NT2/D1 (cell line): ENCODE data around the gene KRT78.

Experiments used
- DNase-seq: peaks from one replicate; pipeline ENCODE4 v3.0.0-alpha.2; 2011; ENCODE audit warnings: low read depth, low spot score
- H3K27me3 ChIP-seq: 2 replicates; pipeline ENCODE4 v1.6.0; 2011; ENCODE audit warnings: mild to moderate bottlenecking; ENCODE audit not compliant: insufficient read length, insufficient read depth
- H3K36me3 ChIP-seq: 2 replicates; pipeline ENCODE4 v1.6.1; 2011; ENCODE audit warnings: mild to moderate bottlenecking, low read length, mixed read lengths; ENCODE audit not compliant: insufficient read depth, insufficient read length
- H3K4me1 ChIP-seq: 2 replicates; pipeline ENCODE4 v1.5.1; 2011; ENCODE audit not compliant: insufficient read depth, insufficient read length
- H3K4me3 ChIP-seq: 2 replicates; pipeline ENCODE4 v1.5.1; 2011; ENCODE audit warnings: low read depth; ENCODE audit not compliant: insufficient read length
- H3K9ac ChIP-seq: 2 replicates; pipeline ENCODE4 v1.6.0; 2011; ENCODE audit warnings: low read depth; ENCODE audit not compliant: insufficient read length
- H3K9me3 ChIP-seq: 2 replicates; pipeline ENCODE4 v1.5.1; 2011; ENCODE audit warnings: mild to moderate bottlenecking, low read length; ENCODE audit not compliant: insufficient read depth
- SUZ12 ChIP-seq: IDR thresholded peaks from 2 replicates; pipeline ENCODE4 v1.6.1; 2011; ENCODE audit not compliant: insufficient read length, insufficient read depth; ENCODE audit errors: extremely low read depth
- YY1 ChIP-seq: IDR thresholded peaks from 2 replicates; pipeline ENCODE4 v1.6.1; 2011; ENCODE audit not compliant: insufficient read length, insufficient read depth
- ZNF274 ChIP-seq: IDR thresholded peaks from 2 replicates; pipeline ENCODE4 v1.6.1; 2011; ENCODE audit warnings: mild to moderate bottlenecking, low read depth, low read length

The KRT78 gene

GRCh38 chr12:52824741-52825410 is 23.9 kb downstream of the KRT78 start:
- TF ChIP-seq ZNF274 (no peak), YY1 (no peak), SUZ12 (no peak)
- H3K4me1 ChIP-seq = peaks cover 6% of the 10 kb centered on the region
- no peaks in the 10 kb centered on the region for H3K27me3 ChIP-seq
- H3K36me3 ChIP-seq = no peaks in the 10 kb centered on the region
- H3K9ac ChIP-seq = no peak overlapping the region
- no peak overlapping the region for H3K4me3 ChIP-seq
- DNase-seq = no peak
- no peaks in the 10 kb centered on the region; the same call in 1 of the 2 replicates for H3K9me3 ChIP-seq

- no peaks in the 10 kb centered on the region; the same call in 1 of the 2 replicates for H3K9me3 ChIP-seq
- DNase-seq = no peak
- peaks cover 6% of the 10 kb centered on the region for H3K4me1 ChIP-seq
- H3K36me3 ChIP-seq = no peaks in the 10 kb centered on the region
- no peak for TF ChIP-seq SUZ12
- no peak for TF ChIP-seq ZNF274
- no peak for TF ChIP-seq YY1
- H3K9ac ChIP-seq = no peak overlapping the region
- H3K27me3 ChIP-seq = no peaks in the 10 kb centered on the region
- no peak overlapping the region for H3K4me3 ChIP-seq
Observed at GRCh38 chr12:52823761-52824450, 24.9 kb downstream of the KRT78 start.

GRCh38 chr12:52822771-52823510 is 25.9 kb downstream of the KRT78 start:
- no peak for DNase-seq
- Histone ChIP-seq H3K4me1 (peaks cover 11% of the 10 kb centered on the region), H3K9ac (no peak overlapping the region), H3K9me3 (no peaks in the 10 kb centered on the region; the same call in 1 of the 2 replicates), H3K4me3 (no peak overlapping the region), H3K27me3 (no peaks in the 10 kb centered on the region), H3K36me3 (no peaks in the 10 kb centered on the region)
- TF ChIP-seq ZNF274 (no peak), SUZ12 (no peak), YY1 (no peak)

- DNase-seq = no peak
Observed at GRCh38 chr12:52821826-52822660, 26.8 kb downstream of the KRT78 start.

GRCh38 chr12:52821071-52821730 is 27.6 kb downstream of the KRT78 start:
- Histone ChIP-seq H3K27me3 (no peaks in the 10 kb centered on the region), H3K4me3 (no peak overlapping the region)

More at GRCh38 chr12:52821826-52822660, 26.8 kb downstream of the KRT78 start:
- no peak for TF ChIP-seq ZNF274
- no peak for TF ChIP-seq YY1
- TF ChIP-seq SUZ12 = no peak
- H3K4me3 ChIP-seq = no peak overlapping the region
- peaks cover 10% of the 10 kb centered on the region for H3K4me1 ChIP-seq
- H3K9me3 ChIP-seq = no peaks in the 10 kb centered on the region; the same call in 1 of the 2 replicates
- H3K27me3 ChIP-seq = no peaks in the 10 kb centered on the region
- no peak overlapping the region for H3K9ac ChIP-seq
- H3K36me3 ChIP-seq = no peaks in the 10 kb centered on the region

GRCh38 chr12:52820521-52820920 is 28.3 kb downstream of the KRT78 start:
- Histone ChIP-seq H3K9me3 (no peaks in the 10 kb centered on the region), H3K4me1 (peaks cover 5% of the 10 kb centered on the region), H3K27me3 (no peaks in the 10 kb centered on the region), H3K9ac (no peak overlapping the region), H3K36me3 (no peaks in the 10 kb centered on the region), H3K4me3 (no peak overlapping the region)
- no peak for DNase-seq
- no peak for TF ChIP-seq YY1
- no peak for TF ChIP-seq ZNF274
- TF ChIP-seq SUZ12 = no peak

More at GRCh38 chr12:52821071-52821730, 27.6 kb downstream of the KRT78 start:
- no peak overlapping the region for H3K9ac ChIP-seq
- peaks cover 5% of the 10 kb centered on the region for H3K4me1 ChIP-seq
- TF ChIP-seq SUZ12 (no peak), ZNF274 (no peak), YY1 (no peak)
- no peaks in the 10 kb centered on the region for H3K9me3 ChIP-seq
- no peaks in the 10 kb centered on the region for H3K36me3 ChIP-seq
- DNase-seq = no peak
